Ovary (tissue), 9 donors: Measurements from ENCODE around the gene ITIH4. TPM values are rescaled to one million over a fixed set of nuclear protein-coding genes. Genes with fewer than 3 reads are reported as not detected.
A peak's percentile ranks its signal among the peaks of the same experiment; 100 is the strongest.
"Not testable (repeated sequence)": the region's sequence is repeated elsewhere in the genome, so short reads cannot be mapped to it uniquely, and the experiment has no call there.

Experiments
- DNase-seq, 5 donors: peaks; one replicate each; pipeline ENCODE4 v3.0.0-alpha.2; 2019 to 2020
- H3K27ac ChIP-seq, 2 donors: fragments of 200-600 bp; one replicate each; pipeline versions ENCODE4 v1.5.1 to v1.8.0; 2019 to 2022
- H3K27me3 ChIP-seq: fragments of 200-600 bp; one replicate; pipeline ENCODE4 v1.8.0; 2022
- H3K36me3 ChIP-seq: fragments of 200-600 bp; sonication (generic); one replicate; pipeline ENCODE4 v1.5.1; 2019
- H3K4me1 ChIP-seq: one replicate; pipeline ENCODE4 v1.8.1; 2013; ENCODE audit warnings: mild to moderate bottlenecking, moderate library complexity; ENCODE audit not compliant: insufficient read depth
- H3K4me3 ChIP-seq: fragments of 200-600 bp; sonication (generic); one replicate; pipeline ENCODE4 v1.5.1; 2017
- H3K9me3 ChIP-seq, 2 donors: fragments of 200-600 bp in 1 of 2; sonication (generic) in 1 of 2; one replicate each; pipeline versions ENCODE4 v1.5.1 to v1.8.1; 2013 to 2019; ENCODE audit warnings: mild to moderate bottlenecking in 1 of 2, moderate library complexity in 1 of 2
- EP300 ChIP-seq: sonication (generic); formaldehyde crosslinking; IDR thresholded peaks from one replicate; pipeline ENCODE4 v1.6.1; 2017; ENCODE audit warnings: antibody characterized with exemption
- POLR2A ChIP-seq: fragments of 450-650 bp; IDR thresholded peaks from one replicate; pipeline ENCODE4 v1.6.1; 2017; ENCODE audit warnings: antibody characterized with exemption, mild to moderate bottlenecking, moderate library complexity
- WGBS, 3 donors: extraction: QIAGEN DNeasy Blood & Tissue Kit in 1 of 3; methylation state at CpG; one replicate each; pipeline versions ENCODE4 v1.1.5 to v1.1.7; 2013 to 2017; 5-methylcytosine and 5-hydroxymethylcytosine counted together
- intact Hi-C, 4 donors: fragments of 100-400 bp; cut with DNase I; formaldehyde crosslinking; loops; one replicate each; pipeline versions ENCODE4 v1.11.0 to v1.15.1; 2022 to 2023
- polyA plus RNA-seq, 2 donors: library from polyadenylated mRNA; stranded (reverse); fragments of 200-250 nt in 1 of 2; fragments of 350-450 nt in 1 of 2; fragmentation: Illumina TruSeq in 1 of 2; extraction: RNeasy Lipid Tissue Mini Kit (QIAGEN cat#74804) in 1 of 2; gene quantifications; one replicate each; pipeline ENCODE4 v1.2.3, GENCODE V29; 2013 to 2014
- total RNA-seq, 7 donors: library from RNA; depleted of rRNA in 2 of 7; stranded (reverse); fragments of >200 nt in 2 of 7; fragmentation: NEBNext Ultra II Directional in 3 of 7; extraction: Animal tissue kit (Norgen Biotek cat#: 25700) in 3 of 7; gene quantifications; one replicate each; pipeline versions ENCODE4 v1.1.0 to v1.2.4, GENCODE V29; 2016 to 2023
- TF ChIP-seq, protein P1 (sequence below), 3 donors: fragments of 450-650 bp in 2 of 3; fragments of 200-600 bp in 1 of 3; IDR thresholded peaks; one replicate each; pipeline versions ENCODE4 v1.5.1 to v1.8.0; 2016 to 2022; ENCODE audit warnings: antibody characterized with exemption in 3 of 3, mild to moderate bottlenecking in 1 of 3
- donor health status: DM: no; HTN: no; CAD: no; lungs with moderate emphysema.
- donor health status: DM: no; HTN: no; CAD: no.
- donor health status: Bipolar disorder and iron deficiency.
- donor health status: DM: yes; HTN: yes; CAD: no.
- donor health status: DM: no; HTN: no; CAD: no.
- donor health status: DM: yes; HTN: yes; CAD: no.

The ITIH4 gene
- total and polyA plus RNA-seq, 9 donors, result 2.2 to 14.2 (median 4.0) TPM

DNA sequence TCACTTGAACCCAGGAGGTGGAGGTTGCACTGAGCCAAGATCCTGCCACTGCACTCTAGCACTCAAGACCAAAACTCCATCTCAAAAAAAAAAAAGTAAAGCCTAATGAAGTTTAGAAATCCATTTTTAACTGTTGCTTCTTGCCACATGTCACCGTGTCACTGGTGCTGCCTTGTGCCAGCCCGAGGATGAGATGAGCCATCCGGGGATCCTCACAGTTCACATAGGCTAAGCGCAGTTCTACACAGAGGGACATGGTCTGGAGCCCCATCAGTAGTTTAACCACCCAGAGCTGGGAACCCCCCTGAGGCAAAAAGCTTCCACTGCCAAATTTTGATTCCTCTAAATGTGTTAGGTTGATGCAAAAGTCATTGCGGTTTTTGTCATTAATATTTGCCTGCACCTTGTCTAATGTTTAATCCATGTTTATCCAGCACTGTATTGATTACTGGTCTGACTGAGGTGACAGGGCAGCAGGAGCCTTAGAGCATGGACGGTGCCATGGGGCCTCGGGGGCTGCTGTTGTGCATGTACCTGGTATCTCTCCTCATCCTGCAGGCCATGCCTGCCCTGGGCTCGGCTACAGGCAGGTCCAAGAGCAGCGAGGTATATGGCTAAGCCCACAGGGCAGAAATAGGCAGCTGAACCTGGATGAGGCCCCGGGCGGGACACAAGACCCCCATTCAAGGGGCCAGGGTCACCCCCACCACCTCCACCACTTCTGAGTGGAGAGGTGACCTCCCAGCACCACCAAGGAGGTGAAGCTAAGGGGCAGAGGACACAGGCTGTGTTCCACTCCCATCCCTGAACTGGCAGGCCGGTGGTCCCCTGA lies 53.1 kb downstream of the ITIH4 start, which contains the start of gene ITIH1:
Gene ITIH1 (plus strand): TSS at position 473 of the 832 bp plus-strand sequence. CDS start 17 bp downstream, at position 490.
- 86 to 91% (median 87%) methylated on average over 12 of the region's 12 CpGs for WGBS, 3 donors
- no peaks in the 10 kb centered on the region for H3K27me3 ChIP-seq
- DNase-seq, result peak in 2 of 5 donors; percentile 5 to 24
- H3K27ac ChIP-seq, result no peak within 1 kb of the TSS
- H3K36me3 ChIP-seq, result no peaks in the 10 kb centered on the region
- TF ChIP-seq POLR2A (no peak), EP300 (no peak)
- TF ChIP-seq, protein P1, sequence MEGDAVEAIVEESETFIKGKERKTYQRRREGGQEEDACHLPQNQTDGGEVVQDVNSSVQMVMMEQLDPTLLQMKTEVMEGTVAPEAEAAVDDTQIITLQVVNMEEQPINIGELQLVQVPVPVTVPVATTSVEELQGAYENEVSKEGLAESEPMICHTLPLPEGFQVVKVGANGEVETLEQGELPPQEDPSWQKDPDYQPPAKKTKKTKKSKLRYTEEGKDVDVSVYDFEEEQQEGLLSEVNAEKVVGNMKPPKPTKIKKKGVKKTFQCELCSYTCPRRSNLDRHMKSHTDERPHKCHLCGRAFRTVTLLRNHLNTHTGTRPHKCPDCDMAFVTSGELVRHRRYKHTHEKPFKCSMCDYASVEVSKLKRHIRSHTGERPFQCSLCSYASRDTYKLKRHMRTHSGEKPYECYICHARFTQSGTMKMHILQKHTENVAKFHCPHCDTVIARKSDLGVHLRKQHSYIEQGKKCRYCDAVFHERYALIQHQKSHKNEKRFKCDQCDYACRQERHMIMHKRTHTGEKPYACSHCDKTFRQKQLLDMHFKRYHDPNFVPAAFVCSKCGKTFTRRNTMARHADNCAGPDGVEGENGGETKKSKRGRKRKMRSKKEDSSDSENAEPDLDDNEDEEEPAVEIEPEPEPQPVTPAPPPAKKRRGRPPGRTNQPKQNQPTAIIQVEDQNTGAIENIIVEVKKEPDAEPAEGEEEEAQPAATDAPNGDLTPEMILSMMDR (IDR thresholded peaks at IDR 0.05), result no peak
- H3K4me3 ChIP-seq, result no peak within 1 kb of the TSS
- no peaks in the 10 kb centered on the region for H3K4me1 ChIP-seq
- intact Hi-C loops, result no loop called here
- no peaks in the 10 kb centered on the region for H3K9me3 ChIP-seq

DNA sequence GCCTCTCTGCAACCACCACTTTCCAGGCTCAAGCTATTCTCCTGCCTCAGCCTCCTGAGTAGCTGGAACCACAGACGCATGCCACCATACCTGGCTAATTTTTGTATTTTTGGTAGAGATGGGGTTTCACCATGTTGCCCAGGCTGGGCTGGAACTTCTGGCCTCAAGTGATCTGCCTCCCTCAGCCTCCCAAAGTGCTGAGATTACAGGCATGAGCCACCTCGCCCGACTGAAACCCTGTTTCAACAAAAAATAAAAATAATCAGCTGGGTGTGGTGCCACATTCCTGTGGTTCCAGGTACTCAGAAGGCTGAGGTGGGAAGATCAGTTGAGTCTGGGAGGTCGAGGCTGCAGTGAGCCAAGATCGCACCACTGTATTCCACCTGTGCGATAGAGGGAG lies 54.0 kb downstream of the ITIH4 start:
- H3K27me3 ChIP-seq, H3K36me3 ChIP-seq, H3K27ac ChIP-seq, H3K4me1 ChIP-seq, H3K4me3 ChIP-seq, intact Hi-C loops, H3K9me3 ChIP-seq: not testable (repeated sequence)
- 75 to 80% (median 76%) methylated on average over 6 of the region's 6 CpGs for WGBS, 3 donors
- DNase-seq, result peak in 1 of 5 donors; percentile 16

DNA sequence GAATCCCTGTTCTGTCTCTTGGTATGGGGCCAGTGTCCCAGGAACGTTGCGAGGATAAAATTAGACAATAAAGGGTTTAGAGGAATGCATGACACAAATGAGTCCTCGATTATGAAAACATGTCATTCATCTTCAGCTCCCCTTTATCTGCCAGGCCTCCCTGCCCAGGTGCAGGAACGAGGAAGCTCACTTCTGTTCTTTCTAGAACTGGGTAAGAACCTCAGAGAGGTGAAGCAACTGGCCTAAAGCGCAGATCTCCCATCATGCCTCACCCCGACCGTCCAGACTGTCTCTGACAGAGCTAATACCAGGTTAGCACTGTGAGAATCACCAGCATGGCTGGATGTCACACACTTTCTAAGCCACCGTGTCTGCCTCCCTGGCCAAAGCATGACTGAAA lies 54.6 kb downstream of the ITIH4 start:
- intact Hi-C loops, result no loop called here
- H3K4me1 ChIP-seq, result no peaks in the 10 kb centered on the region
- no peak overlapping the region for H3K27ac ChIP-seq
- H3K4me3 ChIP-seq, result no peak overlapping the region
- H3K36me3 ChIP-seq, result no peaks in the 10 kb centered on the region
- TF ChIP-seq, protein P1 (IDR thresholded peaks at IDR 0.05), result no peak
- no peak for TF ChIP-seq EP300
- TF ChIP-seq POLR2A, result no peak
- 55 to 61% (median 59%) methylated on average over 8 of the region's 8 CpGs for WGBS, 3 donors
- no peaks in the 10 kb centered on the region for H3K27me3 ChIP-seq
- no peaks in the 10 kb centered on the region for H3K9me3 ChIP-seq
- DNase-seq, result peak in 1 of 5 donors; percentile 8

DNA sequence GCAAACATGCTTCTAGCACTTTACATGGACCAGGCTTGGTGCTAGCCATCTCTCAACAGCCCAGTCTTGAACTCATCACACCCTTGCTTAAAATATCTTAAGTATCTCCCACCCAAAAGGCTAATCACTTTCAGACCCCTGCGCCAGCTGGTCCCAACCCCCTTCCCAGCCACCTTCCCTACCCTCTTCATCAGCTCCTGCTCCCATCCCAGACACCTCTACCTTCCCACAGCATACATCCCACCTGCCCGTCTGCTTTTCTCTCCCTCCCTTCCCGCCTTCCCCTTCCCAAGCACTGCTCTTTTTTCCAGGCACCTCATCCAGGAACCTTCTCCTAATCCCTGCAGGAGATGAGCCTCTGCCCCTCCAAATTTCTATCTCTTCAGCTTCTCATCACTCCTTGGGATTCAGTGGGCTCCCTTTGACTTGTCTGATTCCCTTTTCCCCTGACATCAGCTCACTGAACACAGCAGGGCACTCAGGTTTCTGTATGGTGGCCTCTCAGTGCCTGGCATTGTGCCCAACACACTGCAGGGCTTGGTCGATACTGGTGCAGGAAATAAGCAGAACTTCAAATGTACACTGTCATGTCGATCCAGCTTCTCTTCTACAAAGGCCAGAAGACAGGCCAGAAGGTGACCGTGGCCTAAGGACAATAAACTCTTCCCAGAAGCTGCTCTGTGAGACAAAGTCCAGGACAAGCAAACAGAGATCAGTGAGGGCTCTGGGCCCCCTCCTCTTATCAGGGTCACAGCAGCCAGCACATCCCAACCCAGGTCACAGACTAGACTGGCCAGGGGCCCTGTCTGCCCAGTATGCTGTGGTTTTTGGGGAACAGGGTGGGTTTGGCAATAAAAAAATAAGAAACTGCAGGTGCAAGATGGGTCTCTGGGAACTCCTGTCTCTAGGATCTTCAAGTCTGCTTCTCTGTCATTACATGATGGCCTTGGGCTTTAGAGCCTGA lies 55.3 kb downstream of the ITIH4 start:
- intact Hi-C loops, result no loop called here
- TF ChIP-seq POLR2A (no peak), EP300 (no peak)
- TF ChIP-seq, protein P1 (IDR thresholded peaks at IDR 0.05), result no peak
- Histone ChIP-seq H3K27ac (no peak overlapping the region), H3K36me3 (no peaks in the 10 kb centered on the region), H3K4me1 (no peaks in the 10 kb centered on the region), H3K4me3 (no peak overlapping the region), H3K27me3 (no peaks in the 10 kb centered on the region), H3K9me3 (no peaks in the 10 kb centered on the region)
- WGBS, 3 donors, result 39 to 52% (median 48%) methylated on average over 6 of the region's 6 CpGs
- DNase-seq, result peak in 2 of 5 donors; percentile 10 to 23
